HG03135 (cell line): ENCODE measurements around the gene SND1.
"Not testable (repeated sequence)": the region's sequence is repeated elsewhere in the genome, so short reads cannot be mapped to it uniquely, and the experiment has no call there.

Experiments used
- ATAC-seq: cut with Tn5 transposase; IDR thresholded peaks from one replicate; pipeline ENCODE4 v1.9.1; 2021; ENCODE audit warnings: mild to moderate bottlenecking, moderate library complexity; ENCODE audit not compliant: unreplicated experiment

The SND1 gene

GRCh38 chr7:127822822-127823508 is 171.0 kb downstream of the SND1 start:
- no peak for ATAC-seq

GRCh38 chr7:127824682-127825081 is 172.7 kb downstream of the SND1 start:
- ATAC-seq, result no peak

GRCh38 chr7:127828843-127829500 is 177.0 kb downstream of the SND1 start:
- ATAC-seq, result no peak

GRCh38 chr7:127831318-127832219 is 179.6 kb downstream of the SND1 start:
- no peak for ATAC-seq

- ATAC-seq, result no peak
Observed at GRCh38 chr7:127832592-127832991, 180.6 kb downstream of the SND1 start.

GRCh38 chr7:127833641-127834040 is 181.6 kb downstream of the SND1 start:
- no peak for ATAC-seq

GRCh38 chr7:127835679-127836078 is 183.7 kb downstream of the SND1 start:
- ATAC-seq, result no peak

GRCh38 chr7:127837816-127838410 is 185.9 kb downstream of the SND1 start:
- ATAC-seq, result not testable (repeated sequence)

GRCh38 chr7:127838816-127839415 is 186.9 kb downstream of the SND1 start:
- no peak for ATAC-seq

- ATAC-seq, result no peak
Observed at GRCh38 chr7:127840226-127840951, 188.4 kb downstream of the SND1 start.

- no peak for ATAC-seq
Observed at GRCh38 chr7:127844165-127844564, 192.2 kb downstream of the SND1 start.

GRCh38 chr7:127844707-127845331 is 192.8 kb downstream of the SND1 start:
- ATAC-seq, result no peak

GRCh38 chr7:127845522-127846214 is 193.7 kb downstream of the SND1 start:
- no peak for ATAC-seq

- no peak for ATAC-seq
Observed at GRCh38 chr7:127847641-127848040, 195.6 kb downstream of the SND1 start.

GRCh38 chr7:127848241-127848640 is 196.2 kb downstream of the SND1 start:
- ATAC-seq, result no peak

- no peak for ATAC-seq
Observed at GRCh38 chr7:127850195-127850594, 198.2 kb downstream of the SND1 start.

- ATAC-seq, result no peak
Observed at GRCh38 chr7:127854383-127854782, 202.4 kb downstream of the SND1 start.

- no peak for ATAC-seq
Observed at GRCh38 chr7:127857464-127857841, 205.5 kb downstream of the SND1 start.
